ENCODE measurements around the gene ECSCR.

The ECSCR gene

GRCh38 chr5:139401546-139401945 lies 61.0 kb downstream of the ECSCR start:
- no peak for TF ChIP-seq CTCF (IDR thresholded peaks at IDR 0.05)
- no peaks in the 10 kb centered on the region for H3K9me3 Mint-ChIP-seq
- no peak for DNase-seq
- H3K27ac Mint-ChIP-seq: no peak overlapping the region
- H3K36me3 Mint-ChIP-seq (ENCODE audit: low read depth): peaks cover 23% of the 10 kb centered on the region
- no peak overlapping the region for H3K4me3 Mint-ChIP-seq
- H3K4me1 Mint-ChIP-seq: peaks cover 25% of the 10 kb centered on the region
- H3K27me3 Mint-ChIP-seq (ENCODE audit: low read depth, poor library complexity): peaks cover 19% of the 10 kb centered on the region

GRCh38 chr5:139399501-139400121 lies 62.9 kb downstream of the ECSCR start:
- no peak for DNase-seq
- TF ChIP-seq CTCF (IDR thresholded peaks at IDR 0.05): no peak
- H3K27ac Mint-ChIP-seq: no peak overlapping the region
- peaks cover 27% of the 10 kb centered on the region for H3K36me3 Mint-ChIP-seq (ENCODE audit: low read depth)
- H3K27me3 Mint-ChIP-seq (ENCODE audit: low read depth, poor library complexity): peaks cover 39% of the 10 kb centered on the region
- H3K9me3 Mint-ChIP-seq: no peaks in the 10 kb centered on the region
- H3K4me3 Mint-ChIP-seq: no peak overlapping the region
- peaks cover 19% of the 10 kb centered on the region for H3K4me1 Mint-ChIP-seq
